ENCODE data around the gene CRAMP1.

GRCh38 chr16:1661826-1662225, 49.7 kb downstream of the CRAMP1 start:
- TF ChIP-seq CTCF (IDR thresholded peaks at IDR 0.05) = no peak
- no peak for TF ChIP-seq POLR2AphosphoS5 (IDR thresholded peaks at IDR 0.05)
- TF ChIP-seq POLR2A (IDR thresholded peaks at IDR 0.05) = no peak

Measured in prostate gland (tissue), 2 donors.